Astrocyte of the spinal cord (primary cell): ENCODE measurements around the gene MTHFD2L.

Source experiments
- DNase-seq: peaks from one replicate; pipeline ENCODE4 v3.0.0; 2011; ENCODE audit warnings: low read depth, low spot score
- H3K4me3 ChIP-seq: 2 replicates; pipeline ENCODE4 v1.5.1; 2011; ENCODE audit warnings: low read depth, mild to moderate bottlenecking, low read length, moderate library complexity
- CTCF ChIP-seq: IDR thresholded peaks from 2 replicates; pipeline ENCODE4 v1.5.1; 2012; ENCODE audit warnings: low read depth, mild to moderate bottlenecking, low read length, inconsistent platforms
- in situ Hi-C: cut with HindIII; loops from 2 replicates; pipeline ENCODE4 v1.10.0; 2017; ENCODE audit warnings: low sequenced_read_pairs

The MTHFD2L gene

GRCh38 chr4:74157561-74158465, at the start of gene MTHFD2L:
TSS of gene MTHFD2L (plus strand) at chr4:74158118. CDS start at chr4:74158139, 21 bp downstream.
- in situ Hi-C loops, result no loop called here
- peak within 1 kb of the TSS; percentile 75 for H3K4me3 ChIP-seq

GRCh38 chr4:74108457-74109115, 49.3 kb upstream of the MTHFD2L start:
- in situ Hi-C loops, result no loop called here
- no peak overlapping the region for H3K4me3 ChIP-seq
- TF ChIP-seq CTCF, result no peak
- no peak for DNase-seq

More at GRCh38 chr4:74157561-74158465, at the start of gene MTHFD2L:
- peak; percentile 95 for DNase-seq
- no peak for TF ChIP-seq CTCF

- in situ Hi-C loops, result no loop called here
- no peak for TF ChIP-seq CTCF
- no peak overlapping the region for H3K4me3 ChIP-seq
- peak; percentile 94 for DNase-seq
These were observed 48.6 kb upstream of the MTHFD2L start for GRCh38 chr4:74109116-74109869.

GRCh38 chr4:74109870-74110605, 47.9 kb upstream of the MTHFD2L start:
- no peak for TF ChIP-seq CTCF
- H3K4me3 ChIP-seq, result no peak overlapping the region
- in situ Hi-C loops, result no loop called here
- peak; percentile 94 for DNase-seq

DNA sequence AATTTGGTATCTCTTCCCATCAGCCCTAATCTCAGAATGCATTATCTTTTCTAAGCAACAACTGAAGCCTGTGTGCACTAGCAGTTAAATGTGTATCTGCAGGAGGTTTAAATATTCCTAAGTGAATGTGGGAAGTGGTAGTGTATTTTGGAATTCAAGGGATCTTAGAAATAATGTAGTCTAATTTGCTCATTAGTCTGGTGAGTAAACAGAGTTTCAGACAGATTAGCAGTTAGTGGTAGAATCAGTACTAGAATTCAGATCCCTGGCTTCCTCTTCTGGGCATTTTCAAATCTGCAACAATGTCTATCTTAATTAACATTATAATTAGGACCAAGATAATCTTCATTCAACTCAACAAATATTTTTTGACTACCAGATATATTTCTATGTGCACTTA, 47.2 kb upstream of the MTHFD2L start:
- in situ Hi-C loops, result no loop called here
- no peak overlapping the region for H3K4me3 ChIP-seq
- TF ChIP-seq CTCF, result no peak
- DNase-seq, result no peak
